HUES48 (cell line): ENCODE measurements around the gene CCDC110.

Experiments
- H3K27ac ChIP-seq: one replicate; pipeline ENCODE4 v1.7.0; 2013; ENCODE audit warnings: low read depth, low read length, inconsistent platforms
- H3K27me3 ChIP-seq: 2 replicates; pipeline ENCODE4 v1.6.1; 2013; ENCODE audit warnings: mild to moderate bottlenecking, low read length; ENCODE audit not compliant: control insufficient read depth, insufficient read depth
- H3K36me3 ChIP-seq: 2 replicates; pipeline ENCODE4 v1.6.1; 2013; ENCODE audit warnings: low read length; ENCODE audit not compliant: control insufficient read depth, insufficient read depth
- H3K4me1 ChIP-seq: 2 replicates; pipeline ENCODE4 v1.6.1; 2013; ENCODE audit warnings: mild to moderate bottlenecking, low read length; ENCODE audit not compliant: control insufficient read depth, insufficient read depth
- H3K4me3 ChIP-seq: 2 replicates; pipeline ENCODE4 v1.5.1; 2013; ENCODE audit warnings: mild to moderate bottlenecking, low read depth, low read length
- H3K9ac ChIP-seq: 2 replicates; pipeline ENCODE4 v1.6.1; 2013; ENCODE audit warnings: mild to moderate bottlenecking, low read depth, low read length, moderate library complexity
- H3K9me3 ChIP-seq: 2 replicates; pipeline ENCODE4 v1.6.1; 2013; ENCODE audit warnings: low read length; ENCODE audit not compliant: control insufficient read depth, insufficient read depth

CCDC110 gene

GRCh38 chr4:185506422-185506821, 34.9 kb upstream of the CCDC110 start:
- Histone ChIP-seq H3K4me1 (no peaks in the 10 kb centered on the region), H3K4me3 (no peak overlapping the region), H3K27me3 (no peaks in the 10 kb centered on the region), H3K27ac (no peak overlapping the region), H3K36me3 (no peaks in the 10 kb centered on the region), H3K9me3 (peaks cover 3% of the 10 kb centered on the region; the same call in 1 of the 2 replicates), H3K9ac (no peak overlapping the region)

GRCh38 chr4:185504098-185505047, 32.8 kb upstream of the CCDC110 start:
- no peak overlapping the region for H3K4me3 ChIP-seq
- peaks cover 11% of the 10 kb centered on the region; the same call in 1 of the 2 replicates for H3K9me3 ChIP-seq
- H3K36me3 ChIP-seq = no peaks in the 10 kb centered on the region
- no peak overlapping the region for H3K27ac ChIP-seq
- no peaks in the 10 kb centered on the region for H3K27me3 ChIP-seq
- H3K9ac ChIP-seq = no peak overlapping the region
- no peaks in the 10 kb centered on the region for H3K4me1 ChIP-seq

- H3K4me1 ChIP-seq = no peaks in the 10 kb centered on the region
- H3K36me3 ChIP-seq = no peaks in the 10 kb centered on the region
- H3K27ac ChIP-seq = no peak overlapping the region
- H3K9me3 ChIP-seq = peaks cover 11% of the 10 kb centered on the region; the same call in 1 of the 2 replicates
- no peaks in the 10 kb centered on the region for H3K27me3 ChIP-seq
- no peak overlapping the region for H3K9ac ChIP-seq
- no peak overlapping the region for H3K4me3 ChIP-seq
These were observed 30.9 kb upstream of the CCDC110 start for GRCh38 chr4:185502386-185502785.

- no peaks in the 10 kb centered on the region for H3K36me3 ChIP-seq
- no peak overlapping the region for H3K4me3 ChIP-seq
- no peak overlapping the region for H3K27ac ChIP-seq
- peaks cover 11% of the 10 kb centered on the region; the same call in 1 of the 2 replicates for H3K9me3 ChIP-seq
- no peaks in the 10 kb centered on the region for H3K4me1 ChIP-seq
- H3K27me3 ChIP-seq = no peaks in the 10 kb centered on the region
- H3K9ac ChIP-seq = no peak overlapping the region
These were observed 29.0 kb upstream of the CCDC110 start for GRCh38 chr4:185500576-185500975.

- H3K4me1 ChIP-seq = no peaks in the 10 kb centered on the region
- peaks cover 11% of the 10 kb centered on the region; the same call in 1 of the 2 replicates for H3K9me3 ChIP-seq
These were observed 28.5 kb upstream of the CCDC110 start for GRCh38 chr4:185500035-185500434.

GRCh38 chr4:185488650-185489049, 17.1 kb upstream of the CCDC110 start:
- no peak overlapping the region for H3K4me3 ChIP-seq
- H3K9me3 ChIP-seq = no peaks in the 10 kb centered on the region; the same call in 1 of the 2 replicates
- H3K27me3 ChIP-seq = peaks cover 5% of the 10 kb centered on the region
- H3K9ac ChIP-seq = no peak overlapping the region
- no peaks in the 10 kb centered on the region for H3K36me3 ChIP-seq
- no peaks in the 10 kb centered on the region for H3K4me1 ChIP-seq
- H3K27ac ChIP-seq = no peak overlapping the region

More at GRCh38 chr4:185500035-185500434, 28.5 kb upstream of the CCDC110 start:
- Histone ChIP-seq H3K9ac (no peak overlapping the region), H3K27me3 (no peaks in the 10 kb centered on the region), H3K27ac (no peak overlapping the region), H3K36me3 (no peaks in the 10 kb centered on the region), H3K4me3 (no peak overlapping the region)

GRCh38 chr4:185481401-185481800, 9.9 kb upstream of the CCDC110 start:
- no peaks in the 10 kb centered on the region for H3K36me3 ChIP-seq
- H3K4me3 ChIP-seq = no peak overlapping the region
- H3K9ac ChIP-seq = no peak overlapping the region
- peaks cover 74% of the 10 kb centered on the region for H3K27me3 ChIP-seq
- H3K4me1 ChIP-seq = peaks cover 8% of the 10 kb centered on the region
- no peak overlapping the region for H3K27ac ChIP-seq
- no peaks in the 10 kb centered on the region for H3K9me3 ChIP-seq

- no peak overlapping the region for H3K9ac ChIP-seq
- no peaks in the 10 kb centered on the region for H3K36me3 ChIP-seq
- H3K4me1 ChIP-seq = peaks cover 8% of the 10 kb centered on the region
- H3K9me3 ChIP-seq = no peaks in the 10 kb centered on the region
- peaks cover 74% of the 10 kb centered on the region for H3K27me3 ChIP-seq
- H3K4me3 ChIP-seq = no peak overlapping the region
- no peak overlapping the region for H3K27ac ChIP-seq
These were observed 8.6 kb upstream of the CCDC110 start for GRCh38 chr4:185480016-185480732.

GRCh38 chr4:185479507-185479971, 8.0 kb upstream of the CCDC110 start:
- Histone ChIP-seq H3K4me3 (no peak overlapping the region), H3K36me3 (no peaks in the 10 kb centered on the region), H3K4me1 (peaks cover 8% of the 10 kb centered on the region), H3K27ac (no peak overlapping the region), H3K9me3 (no peaks in the 10 kb centered on the region), H3K9ac (no peak overlapping the region), H3K27me3 (peaks cover 74% of the 10 kb centered on the region)

GRCh38 chr4:185473247-185473646, 1.7 kb upstream of the CCDC110 start:
- no peaks in the 10 kb centered on the region for H3K9me3 ChIP-seq
- no peak overlapping the region for H3K9ac ChIP-seq
- H3K4me1 ChIP-seq = no peaks in the 10 kb centered on the region
- peaks cover 46% of the 10 kb centered on the region for H3K27me3 ChIP-seq
- H3K27ac ChIP-seq = no peak overlapping the region
- no peaks in the 10 kb centered on the region for H3K36me3 ChIP-seq
- no peak overlapping the region for H3K4me3 ChIP-seq
